BE2C (cell line): ENCODE data around the gene ZNF92.
"Not testable (repeated sequence)": the region's sequence is repeated elsewhere in the genome, so short reads cannot be mapped to it uniquely, and the experiment has no call there.

Experiments used
- DNase-seq: peaks from one replicate; pipeline ENCODE4 v3.0.0-alpha.2; 2020
- H3K27me3 ChIP-seq: fragments of 250-450 bp; sonication (Bioruptor Pico); 2 replicates; pipeline ENCODE4 v1.5.1; 2020; ENCODE audit warnings: mild to moderate bottlenecking
- H3K36me3 ChIP-seq: fragments of 250-450 bp; sonication (Bioruptor Pico); 2 replicates; pipeline ENCODE4 v1.5.1; 2020; ENCODE audit warnings: mild to moderate bottlenecking
- H3K4me1 ChIP-seq: fragments of 250-450 bp; sonication (Bioruptor Pico); 2 replicates; pipeline ENCODE4 v1.5.1; 2020
- H3K4me3 ChIP-seq: 2 replicates; pipeline ENCODE4 v1.5.1; 2011; ENCODE audit warnings: low read depth, low read length
- H3K9me3 ChIP-seq: fragments of 250-450 bp; sonication (Bioruptor Pico); 2 replicates; pipeline ENCODE4 v1.5.1; 2020
- CTCF ChIP-seq: IDR thresholded peaks from 2 replicates; pipeline ENCODE4 v1.5.1; 2012; ENCODE audit warnings: mild to moderate bottlenecking, low read depth, low read length

Gene ZNF92

GRCh38 chr7:65436163-65436562, 62.5 kb downstream of the ZNF92 start:
- no peaks in the 10 kb centered on the region for H3K9me3 ChIP-seq
- no peaks in the 10 kb centered on the region for H3K36me3 ChIP-seq
- no peaks in the 10 kb centered on the region for H3K27me3 ChIP-seq
- no peak overlapping the region for H3K4me3 ChIP-seq
- no peak for DNase-seq
- TF ChIP-seq CTCF = no peak
- H3K4me1 ChIP-seq = no peaks in the 10 kb centered on the region

- no peaks in the 10 kb centered on the region for H3K36me3 ChIP-seq
- TF ChIP-seq CTCF = no peak
- no peaks in the 10 kb centered on the region for H3K27me3 ChIP-seq
- DNase-seq = no peak
- H3K9me3 ChIP-seq = no peaks in the 10 kb centered on the region
- H3K4me3 ChIP-seq = no peak overlapping the region
- H3K4me1 ChIP-seq = no peaks in the 10 kb centered on the region
Observed at GRCh38 chr7:65438598-65438997, 64.9 kb downstream of the ZNF92 start.

- no peak overlapping the region for H3K4me3 ChIP-seq
- H3K36me3 ChIP-seq = no peaks in the 10 kb centered on the region
- no peaks in the 10 kb centered on the region for H3K9me3 ChIP-seq
- TF ChIP-seq CTCF = no peak
- no peaks in the 10 kb centered on the region for H3K27me3 ChIP-seq
- no peak for DNase-seq
- no peaks in the 10 kb centered on the region for H3K4me1 ChIP-seq
Observed at GRCh38 chr7:65441010-65441409, 67.4 kb downstream of the ZNF92 start.

GRCh38 chr7:65444205-65444842, 70.7 kb downstream of the ZNF92 start:
- H3K4me1 ChIP-seq = no peaks in the 10 kb centered on the region

GRCh38 chr7:65444899-65445823, 71.5 kb downstream of the ZNF92 start:
- H3K9me3 ChIP-seq = peaks cover 5% of the 10 kb centered on the region; the same call in 1 of the 2 replicates
- no peak overlapping the region for H3K4me3 ChIP-seq
- no peaks in the 10 kb centered on the region for H3K4me1 ChIP-seq
- TF ChIP-seq CTCF = no peak
- no peaks in the 10 kb centered on the region for H3K27me3 ChIP-seq
- H3K36me3 ChIP-seq = no peaks in the 10 kb centered on the region
- no peak for DNase-seq

More at GRCh38 chr7:65444205-65444842, 70.7 kb downstream of the ZNF92 start:
- no peaks in the 10 kb centered on the region for H3K36me3 ChIP-seq
- H3K27me3 ChIP-seq = no peaks in the 10 kb centered on the region
- no peak for TF ChIP-seq CTCF
- peaks cover 5% of the 10 kb centered on the region; the same call in 1 of the 2 replicates for H3K9me3 ChIP-seq
- no peak overlapping the region for H3K4me3 ChIP-seq
- no peak for DNase-seq

GRCh38 chr7:65447041-65447440, 73.4 kb downstream of the ZNF92 start:
- H3K4me3 ChIP-seq, H3K27me3 ChIP-seq, H3K36me3 ChIP-seq, H3K9me3 ChIP-seq, H3K4me1 ChIP-seq: not testable (repeated sequence)
- peak; percentile 50 for TF ChIP-seq CTCF
- peak; percentile 41 for DNase-seq
